DND-41 (cell line): ENCODE data around the gene FIGLA.

Source experiments
- ATAC-seq: fragments of 200-7000 bp; cut with Tn5 transposase; 3 replicates; pipeline ENCODE4 v1.9.1; 2021; ENCODE audit warnings: low read depth; ENCODE audit not compliant: insufficient read depth
- DNase-seq: peaks from one replicate; pipeline ENCODE4 v3.0.0-alpha.2; 2020
- H2AFZ ChIP-seq: 2 replicates; pipeline ENCODE4 v1.6.0; 2012; ENCODE audit warnings: low read depth, low read length
- H3K27ac ChIP-seq: 2 replicates; pipeline ENCODE4 v1.5.1; 2012; ENCODE audit warnings: low read length, inconsistent platforms
- H3K27me3 ChIP-seq: fragments of 200-600 bp; sonication (generic); 2 replicates; pipeline ENCODE4 v1.6.0; 2012; ENCODE audit warnings: low read length, mild to moderate bottlenecking, inconsistent platforms; ENCODE audit not compliant: insufficient read depth, poor library complexity
- H3K36me3 ChIP-seq: 2 replicates; pipeline ENCODE4 v1.5.1; 2012; ENCODE audit warnings: low read length, inconsistent platforms; ENCODE audit not compliant: insufficient read depth
- H3K4me1 ChIP-seq: 2 replicates; pipeline ENCODE4 v1.5.1; 2012; ENCODE audit warnings: mild to moderate bottlenecking, low read length; ENCODE audit not compliant: insufficient read depth
- H3K4me2 ChIP-seq: 2 replicates; pipeline ENCODE4 v1.6.0; 2012; ENCODE audit warnings: mild to moderate bottlenecking, moderate library complexity, low read length, inconsistent platforms; ENCODE audit not compliant: insufficient read depth
- H3K4me3 ChIP-seq, 2 experiments: fragments of 200-600 bp in 1 of 2; shearing (Covaris generic) in 1 of 2; 2 replicates each; pipeline ENCODE4 v1.5.1; 2012 to 2016; ENCODE audit warnings: inconsistent platforms in 2 of 2, low read length in 2 of 2, mild to moderate bottlenecking in 2 of 2, low read depth in 1 of 2, moderate library complexity in 1 of 2
- H3K79me2 ChIP-seq: 2 replicates; pipeline ENCODE4 v1.6.0; 2012; ENCODE audit warnings: low read length, inconsistent platforms; ENCODE audit not compliant: insufficient read depth
- H3K9ac ChIP-seq: 2 replicates; pipeline ENCODE4 v1.6.0; 2012; ENCODE audit warnings: low read depth, mild to moderate bottlenecking, inconsistent platforms, low read length, moderate library complexity
- H3K9me3 ChIP-seq: 2 replicates; pipeline ENCODE4 v1.5.1; 2012; ENCODE audit warnings: low read length, moderate library complexity, mild to moderate bottlenecking, inconsistent platforms; ENCODE audit not compliant: insufficient read depth, severe bottlenecking
- H4K20me1 ChIP-seq: 2 replicates; pipeline ENCODE4 v1.6.0; 2012; ENCODE audit warnings: low read length; ENCODE audit not compliant: insufficient read depth
- EZH2 ChIP-seq: IDR thresholded peaks from 3 replicates; pipeline ENCODE4 v1.6.1; 2012; ENCODE audit warnings: borderline replicate concordance, low read depth, mild to moderate bottlenecking, moderate library complexity, low read length, inconsistent platforms; ENCODE audit not compliant: severe bottlenecking
- TF ChIP-seq, protein P1 (sequence below): IDR thresholded peaks from 2 replicates; pipeline ENCODE4 v1.5.1; 2012; ENCODE audit warnings: borderline replicate concordance, low read length, moderate library complexity, mild to moderate bottlenecking; ENCODE audit not compliant: poor library complexity, severe bottlenecking; ENCODE audit errors: extremely low read depth

The FIGLA gene

DNA sequence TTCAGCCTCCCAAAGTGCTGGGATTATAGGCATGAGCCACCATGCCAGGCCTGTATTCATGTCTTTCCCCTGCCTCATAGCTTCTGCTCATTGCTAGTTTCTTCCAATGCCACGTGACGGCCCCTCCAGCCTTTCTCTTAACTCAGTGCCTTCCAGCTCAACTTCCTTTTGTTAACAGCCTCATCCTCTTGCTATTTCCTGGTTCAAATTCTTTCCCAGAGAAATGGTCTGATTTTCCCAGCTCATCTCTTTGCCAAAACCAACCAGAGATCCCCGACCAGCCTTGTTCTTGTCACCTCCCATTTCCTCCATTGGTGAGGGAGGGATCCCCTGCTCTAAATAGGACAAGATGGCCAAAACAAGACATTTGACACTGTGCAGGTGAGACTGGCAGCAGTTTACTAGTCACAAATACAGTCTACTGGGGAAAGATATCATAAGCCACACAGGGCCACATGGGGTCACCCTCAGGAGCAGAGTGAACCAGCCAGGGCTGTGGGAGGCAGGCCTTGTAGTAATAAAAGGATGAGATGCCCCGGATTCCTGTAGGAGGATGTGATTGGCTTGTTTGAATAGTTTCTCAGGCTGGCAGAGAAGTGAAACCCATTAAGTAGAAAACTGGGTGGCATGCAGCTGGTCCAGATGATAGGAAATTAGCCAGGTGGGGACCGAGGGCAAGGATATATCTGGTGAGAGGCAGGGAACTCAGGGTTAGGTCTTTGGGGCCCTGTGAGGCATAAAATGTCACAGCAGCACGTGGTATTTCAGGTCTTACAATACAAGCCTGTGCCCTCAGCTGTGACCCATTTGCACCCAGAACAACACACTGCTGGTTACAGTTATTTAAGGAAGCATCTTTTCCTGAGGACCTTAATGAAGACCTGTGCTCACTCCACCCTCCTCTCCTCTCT is 38.7 kb upstream of the FIGLA start:
- Histone ChIP-seq H3K9ac (no peak overlapping the region), H3K4me1 (no peaks in the 10 kb centered on the region), H4K20me1 (no peaks in the 10 kb centered on the region), H3K27me3 (peaks cover 10% of the 10 kb centered on the region), H3K79me2 (no peaks in the 10 kb centered on the region), H3K4me3 (no peak overlapping the region), H3K36me3 (no peaks in the 10 kb centered on the region), H3K4me2 (no peak overlapping the region), H3K9me3 (no peaks in the 10 kb centered on the region), H3K27ac (no peak overlapping the region), H2AFZ (no peak overlapping the region)
- DNase-seq (no peak), ATAC-seq (no peak)
- no peak for TF ChIP-seq EZH2
- TF ChIP-seq, protein P1, sequence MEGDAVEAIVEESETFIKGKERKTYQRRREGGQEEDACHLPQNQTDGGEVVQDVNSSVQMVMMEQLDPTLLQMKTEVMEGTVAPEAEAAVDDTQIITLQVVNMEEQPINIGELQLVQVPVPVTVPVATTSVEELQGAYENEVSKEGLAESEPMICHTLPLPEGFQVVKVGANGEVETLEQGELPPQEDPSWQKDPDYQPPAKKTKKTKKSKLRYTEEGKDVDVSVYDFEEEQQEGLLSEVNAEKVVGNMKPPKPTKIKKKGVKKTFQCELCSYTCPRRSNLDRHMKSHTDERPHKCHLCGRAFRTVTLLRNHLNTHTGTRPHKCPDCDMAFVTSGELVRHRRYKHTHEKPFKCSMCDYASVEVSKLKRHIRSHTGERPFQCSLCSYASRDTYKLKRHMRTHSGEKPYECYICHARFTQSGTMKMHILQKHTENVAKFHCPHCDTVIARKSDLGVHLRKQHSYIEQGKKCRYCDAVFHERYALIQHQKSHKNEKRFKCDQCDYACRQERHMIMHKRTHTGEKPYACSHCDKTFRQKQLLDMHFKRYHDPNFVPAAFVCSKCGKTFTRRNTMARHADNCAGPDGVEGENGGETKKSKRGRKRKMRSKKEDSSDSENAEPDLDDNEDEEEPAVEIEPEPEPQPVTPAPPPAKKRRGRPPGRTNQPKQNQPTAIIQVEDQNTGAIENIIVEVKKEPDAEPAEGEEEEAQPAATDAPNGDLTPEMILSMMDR, result no peak

DNA sequence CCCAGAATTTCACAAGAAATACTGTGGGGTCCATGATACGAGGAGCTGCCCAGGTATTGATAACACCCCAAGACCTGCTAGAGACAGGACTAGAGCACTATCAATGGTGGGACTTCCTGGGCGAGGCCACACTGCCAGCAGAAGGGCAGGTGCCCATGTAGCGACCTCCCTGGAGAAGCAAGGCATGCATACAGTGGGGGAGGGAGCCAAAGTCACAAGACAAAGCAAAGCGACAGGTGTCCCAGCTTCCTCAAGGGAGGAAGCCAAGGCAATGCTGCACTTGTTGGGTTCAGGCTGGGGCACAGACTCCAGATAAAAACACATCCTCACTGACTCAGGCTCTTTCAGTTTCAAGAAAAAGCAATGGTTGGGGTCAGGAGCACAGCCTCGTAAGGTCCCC is 37.7 kb upstream of the FIGLA start:
- no peaks in the 10 kb centered on the region for H4K20me1 ChIP-seq
- peaks cover 10% of the 10 kb centered on the region for H3K27me3 ChIP-seq
- no peak overlapping the region for H3K27ac ChIP-seq
- no peak for TF ChIP-seq EZH2
- TF ChIP-seq, protein P1, result no peak
- no peaks in the 10 kb centered on the region for H3K36me3 ChIP-seq
- no peak for DNase-seq
- no peak overlapping the region for H3K4me3 ChIP-seq
- no peak overlapping the region for H3K4me2 ChIP-seq
- H3K79me2 ChIP-seq, result no peaks in the 10 kb centered on the region
- H3K9me3 ChIP-seq, result no peaks in the 10 kb centered on the region
- no peak overlapping the region for H3K9ac ChIP-seq
- H2AFZ ChIP-seq, result no peak overlapping the region
- no peak for ATAC-seq
- H3K4me1 ChIP-seq, result no peaks in the 10 kb centered on the region

DNA sequence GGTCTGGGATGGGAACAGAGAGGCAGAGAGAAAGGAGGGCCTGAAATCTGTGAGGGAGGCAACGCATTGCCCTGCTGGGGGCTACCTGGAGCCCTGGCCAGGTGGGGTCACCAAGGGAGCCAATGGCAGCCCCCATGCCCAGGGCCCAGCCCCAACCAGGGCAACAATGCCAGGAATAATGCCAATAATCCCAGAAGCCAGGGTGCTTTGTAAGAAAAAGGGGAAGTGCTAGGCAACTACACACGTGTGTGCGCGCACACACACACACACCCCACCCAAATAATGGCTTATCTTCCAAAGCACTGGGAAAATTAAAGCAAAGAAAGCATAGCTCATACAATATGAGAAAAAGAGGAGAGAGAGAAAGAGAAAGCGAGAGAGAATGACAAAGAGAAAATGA is 36.9 kb upstream of the FIGLA start:
- Histone ChIP-seq H3K4me3 (no peak overlapping the region), H3K27ac (no peak overlapping the region), H3K36me3 (no peaks in the 10 kb centered on the region), H3K79me2 (no peaks in the 10 kb centered on the region), H3K27me3 (peaks cover 13% of the 10 kb centered on the region), H2AFZ (no peak overlapping the region), H3K9me3 (no peaks in the 10 kb centered on the region), H3K4me2 (no peak overlapping the region), H3K9ac (no peak overlapping the region), H4K20me1 (no peaks in the 10 kb centered on the region), H3K4me1 (no peaks in the 10 kb centered on the region)
- DNase-seq, result no peak
- TF ChIP-seq EZH2, result no peak
- TF ChIP-seq, protein P1, result no peak
- ATAC-seq, result no peak
